ENCODE results near the gene AIG1.
"Not testable (repeated sequence)": the region's sequence is repeated elsewhere in the genome, so short reads cannot be mapped to it uniquely, and the experiment has no call there.

The AIG1 gene

DNA sequence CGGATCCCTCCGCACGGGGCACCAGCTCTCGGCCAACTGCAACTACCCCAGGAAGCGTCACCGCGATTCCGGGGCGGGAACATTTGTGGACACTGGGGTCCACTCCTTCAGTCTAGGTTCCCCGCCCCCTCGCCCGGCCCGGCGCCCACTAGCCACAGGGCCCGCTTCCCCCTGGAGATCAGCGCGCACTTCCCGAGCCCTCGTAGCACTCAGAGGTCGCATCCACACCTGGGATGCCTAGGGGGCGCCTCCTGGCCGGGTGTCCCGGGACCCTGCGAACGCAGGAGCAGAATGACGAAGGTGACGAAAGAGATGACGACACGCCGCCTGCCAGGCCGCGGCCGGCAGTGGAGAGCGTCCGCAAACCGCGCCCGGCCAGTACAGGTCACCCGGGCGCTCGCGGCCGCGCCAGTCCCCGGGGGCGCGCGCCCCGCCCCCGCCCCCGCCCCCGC lies 309 bp upstream of the AIG1 start:
- H3K27me3 ChIP-seq (ENCODE audit: control insufficient read depth, insufficient read depth, low read length) = no peaks in the 10 kb centered on the region
- H3K27ac ChIP-seq (ENCODE audit: low read depth, low read length) = peak overlapping the region; percentile 92
- H3K36me3 ChIP-seq (ENCODE audit: control insufficient read depth, insufficient read depth, low read length) = no peaks in the 10 kb centered on the region
- peak overlapping the region; percentile 93 for H3K4me3 ChIP-seq (ENCODE audit: low read length)
- peak overlapping the region; percentile 92 for H3K9ac ChIP-seq (ENCODE audit: low read length)
- H3K4me1 ChIP-seq (ENCODE audit: control insufficient read depth, insufficient read depth, low read length) = peaks cover 2% of the 10 kb centered on the region

DNA sequence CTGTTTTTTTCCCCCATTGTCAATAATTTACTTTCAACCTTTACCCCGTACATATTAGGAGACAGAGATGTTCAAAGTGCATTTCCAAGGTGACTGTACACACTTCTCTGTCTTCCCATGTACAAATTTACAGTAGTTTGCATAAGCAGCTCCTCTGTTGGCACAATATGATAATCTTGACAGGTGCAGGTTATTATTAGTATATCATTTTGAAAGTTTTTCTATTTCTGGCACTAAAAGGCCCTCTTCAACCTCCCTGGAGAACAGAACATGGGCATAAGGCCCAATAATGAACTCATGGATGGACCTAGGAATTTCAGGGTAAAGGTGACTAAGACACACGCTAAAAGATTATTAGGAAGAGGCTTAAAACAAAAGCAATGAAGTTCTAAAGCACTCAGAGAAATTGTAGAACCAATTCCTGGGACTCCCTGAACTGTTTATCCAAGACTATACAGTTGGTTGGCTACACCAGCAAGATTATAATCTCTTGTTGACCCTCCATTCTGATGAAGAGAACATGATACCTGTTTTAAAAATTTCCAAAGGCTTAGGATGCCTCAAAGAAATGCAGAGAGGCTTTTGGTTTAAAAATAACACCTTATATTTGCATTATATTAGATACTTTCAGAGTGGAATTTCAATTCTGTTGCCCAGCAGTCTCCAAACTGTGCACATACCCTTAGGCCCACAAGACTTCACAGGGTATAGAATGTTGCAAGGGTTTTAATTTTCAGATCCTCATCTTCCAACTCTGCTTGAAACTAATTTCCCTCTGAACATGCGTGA lies 1.1 kb downstream of the AIG1 start:
- H3K4me3 ChIP-seq (ENCODE audit: low read length) = peak overlapping the region; percentile 93
- no peaks in the 10 kb centered on the region for H3K36me3 ChIP-seq (ENCODE audit: control insufficient read depth, insufficient read depth, low read length)
- H3K27ac ChIP-seq (ENCODE audit: low read depth, low read length) = no peak overlapping the region
- no peak overlapping the region for H3K9ac ChIP-seq (ENCODE audit: low read length)
- H3K27me3 ChIP-seq (ENCODE audit: control insufficient read depth, insufficient read depth, low read length) = no peaks in the 10 kb centered on the region
- peaks cover 2% of the 10 kb centered on the region for H3K4me1 ChIP-seq (ENCODE audit: control insufficient read depth, insufficient read depth, low read length)

DNA sequence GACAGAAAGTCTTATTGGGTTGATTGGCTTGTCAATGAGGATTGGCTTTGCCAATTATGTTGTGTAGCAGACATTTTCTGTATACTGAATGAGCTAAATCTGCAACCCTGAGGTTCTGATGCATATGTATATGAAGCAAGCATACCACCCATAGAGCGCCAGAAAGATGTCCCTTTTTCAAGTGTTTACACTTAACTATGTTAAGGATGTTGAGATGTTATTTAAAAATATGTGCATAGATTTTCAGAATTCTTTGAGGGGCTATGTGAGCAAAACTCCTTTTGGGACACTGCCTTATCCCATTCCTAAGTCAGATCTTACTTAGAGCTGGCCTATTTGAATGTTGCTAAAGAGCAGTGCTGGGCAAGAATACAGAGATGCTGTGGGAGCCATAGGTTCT lies 1.9 kb downstream of the AIG1 start:
- no peaks in the 10 kb centered on the region for H3K36me3 ChIP-seq (ENCODE audit: control insufficient read depth, insufficient read depth, low read length)
- peaks cover 2% of the 10 kb centered on the region for H3K4me1 ChIP-seq (ENCODE audit: control insufficient read depth, insufficient read depth, low read length)
- H3K27ac ChIP-seq (ENCODE audit: low read depth, low read length) = no peak overlapping the region
- H3K27me3 ChIP-seq (ENCODE audit: control insufficient read depth, insufficient read depth, low read length) = no peaks in the 10 kb centered on the region
- no peak overlapping the region for H3K9ac ChIP-seq (ENCODE audit: low read length)
- no peak overlapping the region for H3K4me3 ChIP-seq (ENCODE audit: low read length)

DNA sequence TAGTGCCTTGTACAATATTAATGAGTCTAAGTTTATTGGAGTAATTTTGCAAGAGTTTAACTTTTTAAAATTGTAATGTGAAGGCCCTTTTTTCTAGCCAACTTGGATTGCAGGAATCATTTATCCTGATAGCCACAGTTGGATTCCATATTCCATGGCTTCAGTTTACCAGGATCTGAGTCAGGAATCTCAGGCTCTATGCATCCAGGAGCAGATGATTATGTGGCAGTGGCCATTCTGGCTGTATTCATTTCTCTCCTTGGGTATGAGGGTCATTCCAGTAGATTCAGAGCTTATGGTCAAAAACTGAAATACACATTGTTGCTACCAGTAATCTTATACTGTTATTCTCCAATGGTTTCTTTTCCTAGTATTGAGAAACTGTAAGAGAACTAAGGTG lies 2.9 kb downstream of the AIG1 start:
- no peak overlapping the region for H3K9ac ChIP-seq (ENCODE audit: low read length)
- no peak overlapping the region for H3K27ac ChIP-seq (ENCODE audit: low read depth, low read length)
- H3K4me3 ChIP-seq (ENCODE audit: low read length) = no peak overlapping the region
- H3K4me1 ChIP-seq (ENCODE audit: control insufficient read depth, insufficient read depth, low read length) = peaks cover 2% of the 10 kb centered on the region
- no peaks in the 10 kb centered on the region for H3K36me3 ChIP-seq (ENCODE audit: control insufficient read depth, insufficient read depth, low read length)
- no peaks in the 10 kb centered on the region for H3K27me3 ChIP-seq (ENCODE audit: control insufficient read depth, insufficient read depth, low read length)

DNA sequence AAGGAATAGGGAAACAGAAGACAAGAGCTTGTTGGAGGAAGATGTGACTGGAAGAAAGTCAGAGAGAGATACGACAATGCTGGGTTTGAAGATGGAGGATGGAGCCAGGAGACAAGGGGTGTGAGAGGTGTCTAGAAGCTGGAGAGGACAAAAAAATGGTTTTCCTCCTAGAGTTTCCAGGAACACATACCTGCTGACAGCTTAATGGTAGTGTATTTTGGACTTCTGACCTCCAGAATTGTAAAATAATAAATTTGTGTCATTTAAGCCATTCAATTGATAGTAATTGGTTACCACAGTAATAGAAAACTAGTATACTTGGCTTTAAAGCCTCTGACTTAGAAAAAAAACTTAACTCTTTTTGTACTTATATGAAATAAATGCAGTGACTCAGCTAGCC lies 3.6 kb downstream of the AIG1 start:
- Histone ChIP-seq H3K4me1 (ENCODE audit: control insufficient read depth, insufficient read depth, low read length) (peaks cover 2% of the 10 kb centered on the region), H3K9ac (ENCODE audit: low read length) (no peak overlapping the region), H3K36me3 (ENCODE audit: control insufficient read depth, insufficient read depth, low read length) (no peaks in the 10 kb centered on the region), H3K27me3 (ENCODE audit: control insufficient read depth, insufficient read depth, low read length) (no peaks in the 10 kb centered on the region), H3K27ac (ENCODE audit: low read depth, low read length) (no peak overlapping the region), H3K4me3 (ENCODE audit: low read length) (no peak overlapping the region)

DNA sequence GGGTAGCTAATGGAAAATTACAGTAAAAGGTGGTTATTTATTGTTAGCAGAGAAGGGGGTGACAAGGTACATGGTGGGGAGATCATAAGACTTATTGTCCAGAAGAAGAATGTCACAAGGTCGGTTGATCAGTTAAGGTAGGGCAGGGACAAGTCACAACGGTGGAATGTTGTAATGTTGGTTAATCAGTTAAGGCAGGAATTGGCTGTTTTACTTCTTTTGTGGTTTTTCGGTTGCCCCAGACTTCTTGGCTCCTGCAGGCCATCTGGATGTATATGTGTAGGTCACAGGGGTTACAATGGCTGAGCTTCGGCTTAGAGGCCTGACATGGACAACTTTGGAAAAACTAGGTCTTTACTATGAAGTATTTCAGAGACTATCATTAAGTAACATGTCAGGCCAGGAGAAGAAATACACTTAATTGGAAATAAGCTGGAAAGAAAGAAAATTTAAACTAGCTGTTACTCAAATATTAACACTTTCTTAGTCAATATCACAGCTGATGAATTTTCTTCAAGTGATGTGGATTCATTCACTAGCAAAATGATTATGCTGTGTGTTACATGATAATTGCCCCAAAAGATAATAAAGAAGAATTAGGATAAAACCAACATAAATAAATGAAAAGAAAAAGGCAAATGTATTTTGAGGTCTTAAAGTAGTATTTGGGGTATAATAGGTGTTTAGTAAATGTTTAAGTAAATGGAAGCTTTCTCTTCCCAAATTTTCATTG lies 4.4 kb downstream of the AIG1 start:
- H3K9ac ChIP-seq (ENCODE audit: low read length) = no peak overlapping the region

DNA sequence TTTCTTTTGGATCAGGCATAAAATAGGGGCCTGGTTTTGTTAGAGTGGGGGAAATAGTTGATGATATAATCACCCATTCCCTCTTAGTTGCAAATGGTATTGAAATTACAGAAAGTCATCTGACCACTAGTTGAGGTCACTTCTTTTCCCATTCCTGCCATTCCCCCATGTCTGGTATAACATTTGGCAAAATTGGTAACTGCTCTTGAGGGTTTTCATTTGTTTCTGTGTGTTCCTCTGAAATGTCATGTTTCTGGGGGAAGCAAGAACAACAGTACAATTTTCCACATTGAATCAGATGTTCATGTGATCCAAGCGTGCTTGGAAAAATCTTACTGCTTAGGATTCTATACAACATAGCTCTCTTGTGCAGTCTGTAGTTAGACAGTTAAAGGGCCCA lies 7.3 kb downstream of the AIG1 start:
- Histone ChIP-seq H3K4me1 (ENCODE audit: control insufficient read depth, insufficient read depth, low read length) (no peaks in the 10 kb centered on the region), H3K9ac (ENCODE audit: low read length) (no peak overlapping the region), H3K27ac (ENCODE audit: low read depth, low read length) (no peak overlapping the region), H3K36me3 (ENCODE audit: control insufficient read depth, insufficient read depth, low read length) (no peaks in the 10 kb centered on the region), H3K4me3 (ENCODE audit: low read length) (no peak overlapping the region), H3K27me3 (ENCODE audit: control insufficient read depth, insufficient read depth, low read length) (no peaks in the 10 kb centered on the region)

More for the DNA sequence above, 4.4 kb downstream of the AIG1 start:
- Histone ChIP-seq H3K36me3 (ENCODE audit: control insufficient read depth, insufficient read depth, low read length) (no peaks in the 10 kb centered on the region), H3K27me3 (ENCODE audit: control insufficient read depth, insufficient read depth, low read length) (no peaks in the 10 kb centered on the region), H3K27ac (ENCODE audit: low read depth, low read length) (no peak overlapping the region), H3K4me1 (ENCODE audit: control insufficient read depth, insufficient read depth, low read length) (peaks cover 2% of the 10 kb centered on the region), H3K4me3 (ENCODE audit: low read length) (no peak overlapping the region)

DNA sequence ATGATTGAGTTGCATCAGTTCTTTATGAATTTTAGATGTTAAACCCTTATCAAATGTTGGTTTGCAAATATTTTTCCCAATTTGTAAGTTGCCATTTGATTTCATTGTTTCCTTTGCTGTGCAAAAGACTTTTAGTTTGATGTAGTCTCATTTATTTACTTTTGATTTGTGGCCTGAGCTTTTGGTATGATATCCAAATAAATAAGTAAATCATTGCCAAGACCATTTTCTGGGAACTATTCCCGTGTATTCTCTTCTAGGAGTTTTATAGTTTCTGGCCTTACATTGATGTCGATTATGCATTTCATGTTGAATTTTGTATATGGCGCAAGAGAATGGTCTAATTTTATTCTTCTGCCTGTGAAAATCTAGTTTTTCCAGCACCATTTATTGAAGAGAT lies 13.4 kb downstream of the AIG1 start:
- Histone ChIP-seq H3K36me3 (ENCODE audit: control insufficient read depth, insufficient read depth, low read length) (no peaks in the 10 kb centered on the region), H3K9ac (ENCODE audit: low read length) (no peak overlapping the region), H3K4me1 (ENCODE audit: control insufficient read depth, insufficient read depth, low read length) (no peaks in the 10 kb centered on the region), H3K4me3 (ENCODE audit: low read length) (no peak overlapping the region), H3K27me3 (ENCODE audit: control insufficient read depth, insufficient read depth, low read length) (no peaks in the 10 kb centered on the region), H3K27ac (ENCODE audit: low read depth, low read length) (no peak overlapping the region)

DNA sequence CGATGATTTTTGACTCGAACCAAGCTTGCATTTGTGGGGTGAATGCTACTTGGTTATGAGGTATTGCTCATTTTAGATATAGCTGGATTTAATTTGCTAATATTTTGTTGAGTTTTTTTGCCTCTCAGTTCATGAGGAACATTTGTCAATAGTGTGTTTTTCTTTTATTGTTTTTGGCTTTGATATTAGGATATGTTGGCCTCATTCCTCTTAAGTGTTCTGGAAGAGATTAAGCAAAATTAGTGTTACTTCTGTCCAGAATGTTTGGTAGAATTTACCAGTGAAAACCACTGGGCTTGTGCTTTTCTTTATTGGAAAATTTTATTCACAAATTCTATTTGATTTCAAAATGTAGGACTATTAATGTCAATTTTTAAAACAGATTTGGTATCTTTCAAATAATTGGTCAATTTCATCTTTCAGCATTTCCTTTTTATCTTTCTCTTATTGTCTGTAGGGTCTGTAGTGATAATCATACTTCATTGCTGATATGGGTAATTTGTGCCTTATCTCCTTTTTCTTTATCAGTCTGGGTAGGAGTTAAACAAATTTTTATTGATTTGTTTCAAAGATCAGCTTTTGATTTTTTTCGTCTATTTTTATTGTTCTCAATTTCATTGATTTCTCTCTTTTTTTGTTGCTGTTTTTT lies 14.1 kb downstream of the AIG1 start:
- Histone ChIP-seq H3K36me3 (ENCODE audit: control insufficient read depth, insufficient read depth, low read length) (no peaks in the 10 kb centered on the region), H3K9ac (ENCODE audit: low read length) (no peak overlapping the region), H3K27me3 (ENCODE audit: control insufficient read depth, insufficient read depth, low read length) (no peaks in the 10 kb centered on the region), H3K27ac (ENCODE audit: low read depth, low read length) (no peak overlapping the region), H3K4me1 (ENCODE audit: control insufficient read depth, insufficient read depth, low read length) (no peaks in the 10 kb centered on the region), H3K4me3 (ENCODE audit: low read length) (no peak overlapping the region)

DNA sequence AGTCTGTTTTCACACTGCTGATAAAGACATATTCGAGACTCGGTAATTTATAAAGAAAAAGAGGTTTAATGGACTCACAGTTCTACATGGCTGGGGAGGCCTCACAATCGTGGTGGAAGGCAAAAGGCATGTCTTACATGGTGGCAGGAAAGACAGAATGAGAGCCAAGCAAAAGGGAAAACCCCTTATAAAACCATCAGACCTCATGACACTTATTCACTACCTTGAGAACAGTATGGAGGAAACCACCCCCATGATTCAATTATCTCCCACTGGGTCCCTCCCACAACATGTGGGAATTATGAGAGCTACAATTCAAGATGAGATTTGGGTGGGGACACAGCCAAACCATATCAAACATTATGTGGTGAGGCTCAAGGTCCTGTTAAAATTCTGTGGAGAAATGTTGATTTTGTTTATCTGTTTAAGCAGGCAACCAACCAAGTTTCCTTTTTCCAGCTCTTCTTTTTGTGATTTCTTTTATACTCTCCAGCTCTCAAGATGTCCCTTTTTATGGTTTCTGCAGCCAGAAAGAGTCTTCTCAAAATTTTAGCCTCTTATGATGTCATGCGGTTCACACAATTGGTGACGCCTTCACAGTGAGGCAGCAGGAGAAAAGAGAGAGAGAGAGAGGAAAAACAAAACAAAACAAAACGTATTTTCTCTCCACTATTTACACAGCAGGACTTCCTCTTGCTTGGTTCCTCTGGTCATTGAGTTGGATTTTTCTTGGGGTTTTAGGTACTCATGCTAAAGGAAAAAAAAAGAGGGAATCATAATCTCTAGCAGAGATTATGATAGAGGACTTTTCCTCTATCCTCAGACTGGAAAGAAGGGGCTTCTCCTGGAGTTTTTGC lies 18.0 kb downstream of the AIG1 start:
- H3K36me3 ChIP-seq (ENCODE audit: control insufficient read depth, insufficient read depth, low read length) = no peaks in the 10 kb centered on the region
- H3K4me3 ChIP-seq (ENCODE audit: low read length) = no peak overlapping the region
- no peak overlapping the region for H3K9ac ChIP-seq (ENCODE audit: low read length)
- H3K4me1 ChIP-seq (ENCODE audit: control insufficient read depth, insufficient read depth, low read length) = no peaks in the 10 kb centered on the region
- H3K27ac ChIP-seq (ENCODE audit: low read depth, low read length) = no peak overlapping the region
- no peaks in the 10 kb centered on the region for H3K27me3 ChIP-seq (ENCODE audit: control insufficient read depth, insufficient read depth, low read length)

DNA sequence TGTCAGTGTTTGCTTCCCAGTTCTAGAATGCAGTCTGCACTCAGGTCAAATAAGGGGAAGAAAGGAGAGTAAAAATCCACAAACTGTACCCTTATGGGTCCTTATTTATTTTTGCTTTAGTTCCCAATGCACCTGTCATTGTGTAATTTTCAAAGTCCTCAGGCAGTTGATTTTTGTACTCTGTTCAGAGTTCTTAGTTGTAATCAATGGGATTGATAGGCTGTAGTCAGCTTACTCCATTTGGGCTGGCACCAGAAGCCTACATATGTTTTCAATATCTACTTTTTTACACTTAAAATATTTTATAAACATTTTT lies 18.6 kb downstream of the AIG1 start:
- Histone ChIP-seq H3K9ac (ENCODE audit: low read length) (no peak overlapping the region), H3K27me3 (ENCODE audit: control insufficient read depth, insufficient read depth, low read length) (no peaks in the 10 kb centered on the region), H3K27ac (ENCODE audit: low read depth, low read length) (no peak overlapping the region), H3K4me1 (ENCODE audit: control insufficient read depth, insufficient read depth, low read length) (no peaks in the 10 kb centered on the region), H3K36me3 (ENCODE audit: control insufficient read depth, insufficient read depth, low read length) (no peaks in the 10 kb centered on the region), H3K4me3 (ENCODE audit: low read length) (no peak overlapping the region)

DNA sequence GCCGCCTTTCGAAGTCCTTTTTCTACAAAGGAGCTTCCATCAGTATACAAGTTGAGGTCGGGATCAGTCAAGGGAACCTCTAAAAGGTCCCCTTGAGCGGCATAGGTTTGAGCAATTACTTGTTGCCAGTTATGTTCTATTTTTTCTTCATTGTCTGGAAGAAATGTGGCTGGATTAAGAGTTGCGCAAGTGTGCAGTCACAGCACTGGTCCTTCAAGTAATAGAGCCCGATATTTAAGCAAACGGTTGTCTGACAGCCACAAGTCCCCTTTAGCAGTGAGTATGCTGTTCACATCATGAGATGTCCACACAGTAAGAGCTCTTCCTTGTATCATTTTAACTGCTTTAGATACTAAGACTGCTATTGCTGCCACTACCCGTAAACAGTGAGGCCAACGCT lies 21.6 kb downstream of the AIG1 start:
- H3K4me3 ChIP-seq (ENCODE audit: low read length); H3K27me3 ChIP-seq (ENCODE audit: control insufficient read depth, insufficient read depth, low read length); H3K9ac ChIP-seq (ENCODE audit: low read length); H3K27ac ChIP-seq (ENCODE audit: low read depth, low read length); H3K36me3 ChIP-seq (ENCODE audit: control insufficient read depth, insufficient read depth, low read length); H3K4me1 ChIP-seq (ENCODE audit: control insufficient read depth, insufficient read depth, low read length): not testable (repeated sequence)
